Measurements from ENCODE around the gene PIK3R6.

DNA sequence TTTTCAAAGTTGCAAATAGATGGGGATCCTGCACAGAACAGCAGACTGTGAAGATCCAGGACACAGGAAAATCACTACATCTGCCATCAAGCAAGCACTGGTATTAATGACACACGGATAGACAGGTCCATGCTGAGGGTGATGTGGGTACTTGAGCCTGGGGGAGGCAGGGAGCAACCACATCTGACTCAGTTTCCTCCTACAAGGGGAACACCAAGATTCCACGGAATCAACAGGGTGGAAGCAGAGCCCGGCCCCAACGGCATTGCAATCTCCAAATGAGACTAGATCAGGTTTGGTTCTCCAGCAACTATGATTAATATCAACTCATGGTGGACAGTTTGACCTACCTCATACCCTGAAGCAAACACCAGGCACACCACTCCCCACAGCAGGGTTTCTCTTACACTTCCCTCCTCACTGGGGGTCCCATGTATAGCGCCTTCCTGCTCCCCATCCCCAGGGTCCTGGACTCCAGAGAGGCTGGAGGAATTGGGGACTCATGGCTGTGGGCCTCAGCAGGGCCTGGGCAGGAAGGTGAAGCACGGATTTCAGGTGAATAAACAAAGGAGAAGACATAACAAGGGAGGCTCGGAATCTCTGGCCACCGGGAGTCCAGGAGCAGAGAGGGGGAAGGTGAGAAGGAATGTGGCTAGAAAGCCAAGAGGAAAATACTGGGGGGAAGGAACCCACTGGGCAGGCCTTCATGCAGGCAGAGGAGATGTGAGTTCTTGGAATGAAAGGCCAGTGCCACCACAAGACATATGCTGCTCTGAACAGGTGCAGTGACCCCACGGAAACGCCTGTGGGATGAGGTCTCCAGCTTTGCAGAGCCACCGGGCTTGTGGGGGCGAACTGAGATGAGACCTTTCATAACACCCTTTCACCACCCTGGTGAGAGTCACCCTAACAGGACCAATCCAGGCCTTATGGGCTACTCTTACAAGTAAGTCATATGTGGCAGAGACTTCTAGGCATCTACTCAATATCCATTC is 29.5 kb upstream of the PIK3R6 start:
- TF ChIP-seq POLR2AphosphoS5 (IDR thresholded peaks at IDR 0.05) (no peak), POLR2A (IDR thresholded peaks at IDR 0.05) (no peak)
- TF ChIP-seq, protein P1, sequence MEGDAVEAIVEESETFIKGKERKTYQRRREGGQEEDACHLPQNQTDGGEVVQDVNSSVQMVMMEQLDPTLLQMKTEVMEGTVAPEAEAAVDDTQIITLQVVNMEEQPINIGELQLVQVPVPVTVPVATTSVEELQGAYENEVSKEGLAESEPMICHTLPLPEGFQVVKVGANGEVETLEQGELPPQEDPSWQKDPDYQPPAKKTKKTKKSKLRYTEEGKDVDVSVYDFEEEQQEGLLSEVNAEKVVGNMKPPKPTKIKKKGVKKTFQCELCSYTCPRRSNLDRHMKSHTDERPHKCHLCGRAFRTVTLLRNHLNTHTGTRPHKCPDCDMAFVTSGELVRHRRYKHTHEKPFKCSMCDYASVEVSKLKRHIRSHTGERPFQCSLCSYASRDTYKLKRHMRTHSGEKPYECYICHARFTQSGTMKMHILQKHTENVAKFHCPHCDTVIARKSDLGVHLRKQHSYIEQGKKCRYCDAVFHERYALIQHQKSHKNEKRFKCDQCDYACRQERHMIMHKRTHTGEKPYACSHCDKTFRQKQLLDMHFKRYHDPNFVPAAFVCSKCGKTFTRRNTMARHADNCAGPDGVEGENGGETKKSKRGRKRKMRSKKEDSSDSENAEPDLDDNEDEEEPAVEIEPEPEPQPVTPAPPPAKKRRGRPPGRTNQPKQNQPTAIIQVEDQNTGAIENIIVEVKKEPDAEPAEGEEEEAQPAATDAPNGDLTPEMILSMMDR (IDR thresholded peaks at IDR 0.05): no peak
